Panc1 (cell line): ENCODE results near the gene RNU5B-1.
"Not testable (repeated sequence)": the region's sequence is repeated elsewhere in the genome, so short reads cannot be mapped to it uniquely, and the experiment has no call there.

Source experiments
- CTCF ChIP-seq: fragments of 450-650 bp; IDR thresholded peaks from 2 replicates; pipeline ENCODE4 v1.5.1; 2017; ENCODE audit warnings: mild to moderate bottlenecking
- POLR2AphosphoS5 ChIP-seq: IDR thresholded peaks from 2 replicates; pipeline ENCODE4 v1.6.1; 2012; ENCODE audit warnings: mild to moderate bottlenecking, low read depth, low read length, moderate library complexity
- SIN3A ChIP-seq: IDR thresholded peaks from 2 replicates; pipeline ENCODE4 v1.6.1; 2012; ENCODE audit warnings: low read depth, mild to moderate bottlenecking, low read length, moderate library complexity, borderline replicate concordance; ENCODE audit not compliant: insufficient read depth

- not testable (repeated sequence) for TF ChIP-seq CTCF, POLR2AphosphoS5, SIN3A
Observed at GRCh38 chr15:65351972-65352371, 47.5 kb downstream of the RNU5B-1 start.
